Uterine smooth muscle cell (primary cell): ENCODE results near the gene SETDB1. TPM values are rescaled to one million over a fixed set of nuclear protein-coding genes. Genes with fewer than 3 reads are reported as not detected.

Experiments used
- total RNA-seq: library from RNA; depleted of rRNA; stranded (reverse); fragments of >200 nt; gene quantifications from 2 replicates; pipeline ENCODE4 v1.2.3, GENCODE V29; 2014

The SETDB1 gene
- 31.2 and 35.1 TPM in 2 replicates for total RNA-seq

DNA sequence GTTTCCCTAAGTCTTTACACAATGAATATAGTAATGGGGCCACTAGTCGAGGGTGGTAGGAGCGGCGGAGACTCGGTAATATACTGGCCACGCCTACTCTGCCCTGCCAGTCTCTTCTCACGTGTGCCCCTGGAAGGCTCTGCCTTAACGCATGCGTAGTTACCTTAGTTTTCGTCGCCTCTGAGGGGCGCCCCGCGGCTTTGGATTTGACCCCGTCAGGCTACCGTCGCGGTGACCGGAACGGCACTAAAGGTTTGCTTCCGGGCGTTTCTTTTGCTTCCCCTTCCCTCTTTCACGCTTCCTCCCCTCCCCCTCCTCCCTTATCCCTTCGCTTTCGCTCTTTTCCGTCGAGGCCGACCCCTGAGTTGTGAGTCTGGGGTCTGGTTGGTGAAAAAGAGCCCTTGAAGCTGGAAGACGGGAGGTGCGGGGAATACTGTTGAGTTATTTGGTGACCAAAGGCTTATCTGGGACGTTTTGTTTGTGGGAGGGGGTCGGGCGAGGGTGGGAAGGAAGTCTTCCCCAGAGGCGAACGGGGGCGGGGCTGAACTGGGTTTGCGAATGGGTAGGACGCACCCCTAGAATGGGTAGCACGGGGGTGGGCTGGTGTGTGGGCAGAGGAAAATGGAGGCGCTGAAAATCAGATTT lies at the start of gene SETDB1:
SETDB1 (plus strand) TSS at position 267 of the 645 bp plus-strand sequence. CDS start 1,352 bp downstream, outside the sequence.

DNA sequence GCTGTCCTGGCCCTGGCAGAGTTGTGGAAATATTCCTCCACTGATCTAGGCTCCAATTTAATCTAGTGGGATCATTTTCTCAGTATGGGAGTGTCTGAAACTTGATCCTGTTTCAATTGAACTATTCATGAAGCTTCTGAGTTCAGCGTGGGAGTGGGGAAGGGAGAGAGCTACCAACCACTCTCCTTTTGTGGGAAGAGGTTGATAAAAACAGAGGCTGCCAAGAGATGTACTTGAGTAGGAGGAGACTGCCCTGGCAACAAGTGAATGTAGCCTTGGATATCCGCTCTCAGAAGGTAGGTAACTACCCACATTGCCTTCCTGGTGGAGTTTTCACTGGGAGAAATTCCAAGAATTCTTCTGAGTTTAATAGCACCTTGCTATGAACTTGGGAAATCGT lies 39.1 kb upstream of the SETDB1 start, which contains the start of gene CTXND2:
CTXND2 (plus strand) TSS at position 119 of the 400 bp plus-strand sequence. CDS start 25,179 bp downstream, outside the sequence.

DNA sequence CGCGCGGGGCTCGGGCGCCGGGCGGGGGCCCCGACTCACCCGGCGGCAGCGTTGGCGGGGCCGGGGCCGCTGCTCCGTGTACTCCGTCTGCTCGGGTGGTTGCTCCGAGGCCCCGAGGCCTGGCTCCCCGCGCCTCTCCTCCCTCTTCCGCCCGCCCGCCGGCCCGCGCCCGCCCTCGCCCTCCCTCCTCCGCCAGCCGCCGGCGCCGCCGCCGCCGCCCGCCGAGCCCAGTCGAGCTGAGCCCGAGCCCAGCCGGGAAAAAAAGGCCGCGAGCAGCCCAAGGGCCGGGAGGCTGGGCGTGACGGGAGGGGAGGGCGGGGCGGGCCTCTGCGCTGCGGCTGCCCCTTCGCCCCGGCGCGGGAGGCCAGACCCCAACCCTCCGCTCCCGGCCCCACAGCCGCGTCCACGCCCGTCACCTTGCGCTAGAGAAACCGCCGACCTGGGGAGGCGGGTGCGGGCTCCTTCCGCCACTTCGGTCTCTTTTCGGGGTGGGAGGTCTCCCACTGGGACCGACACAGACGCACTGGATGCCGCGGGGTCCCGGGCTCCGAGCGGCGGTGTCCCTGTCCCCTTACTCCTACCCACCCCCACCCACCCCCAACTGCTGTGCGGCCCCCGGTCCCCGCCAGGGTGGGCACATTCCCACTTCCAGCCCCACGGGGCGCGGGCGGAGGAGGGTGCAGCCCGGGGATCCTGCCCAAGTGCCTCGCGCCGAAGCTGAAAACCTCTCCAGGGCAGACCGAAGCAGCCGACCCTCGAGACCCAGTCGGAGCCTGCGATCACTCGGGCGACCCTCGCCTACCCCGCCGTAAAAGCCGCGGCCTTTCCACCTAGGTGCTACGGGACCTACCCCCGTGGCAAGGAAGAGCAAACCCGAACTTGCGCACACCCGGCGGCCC lies 48.7 kb downstream of the SETDB1 start, which contains the start of gene CERS2:
CERS2 (minus strand) TSS at position 256 of the 899 bp plus-strand sequence. CDS start 5,745 bp downstream, outside the sequence.

DNA sequence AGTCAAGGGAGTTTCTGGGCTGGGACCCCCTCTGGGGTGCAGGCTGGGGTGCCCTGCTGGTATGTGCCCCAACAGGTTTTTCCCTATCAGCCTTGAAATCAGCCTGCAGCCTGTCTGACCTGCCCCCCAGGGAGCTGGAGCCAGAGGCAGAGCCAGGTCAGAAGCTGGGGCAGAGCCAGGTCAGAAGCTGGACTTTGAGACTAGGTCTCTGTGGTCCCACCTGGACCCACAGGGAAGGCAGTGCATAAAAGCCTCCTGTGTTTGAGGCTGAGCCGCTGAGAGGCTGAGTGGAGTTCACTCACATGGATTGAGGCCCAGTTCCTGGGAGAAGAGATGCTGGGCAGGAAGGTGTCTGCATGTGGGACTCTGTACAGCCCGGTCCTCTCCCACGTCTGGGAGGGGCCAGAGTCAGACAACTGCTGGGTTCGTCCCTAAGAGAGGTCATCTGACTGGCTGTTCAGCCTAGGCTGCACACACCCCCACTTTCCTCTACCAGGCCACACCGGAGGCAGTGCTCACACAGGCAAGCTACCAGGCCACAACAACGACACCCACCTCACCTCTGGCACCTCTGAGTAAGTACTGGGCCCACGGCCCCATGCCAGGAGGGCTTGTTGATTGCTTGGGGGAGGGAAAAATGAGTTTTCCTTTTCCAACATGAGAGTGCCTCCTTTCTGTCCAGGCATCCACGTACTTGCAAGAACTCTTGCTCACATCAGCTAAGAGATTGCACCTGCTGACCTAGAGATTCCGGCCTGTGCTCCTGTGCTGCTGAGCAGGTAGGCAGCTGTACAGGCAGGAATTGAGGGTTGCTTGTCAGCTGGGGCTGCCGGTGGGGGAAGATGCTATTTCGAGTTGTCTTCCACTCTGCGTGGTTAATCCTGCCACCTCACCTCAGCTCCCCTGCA lies 55.9 kb downstream of the SETDB1 start, which contains the start of gene ANXA9:
ANXA9 (plus strand) TSS at position 488 of the 908 bp plus-strand sequence. CDS start 814 bp downstream, outside the sequence.

DNA sequence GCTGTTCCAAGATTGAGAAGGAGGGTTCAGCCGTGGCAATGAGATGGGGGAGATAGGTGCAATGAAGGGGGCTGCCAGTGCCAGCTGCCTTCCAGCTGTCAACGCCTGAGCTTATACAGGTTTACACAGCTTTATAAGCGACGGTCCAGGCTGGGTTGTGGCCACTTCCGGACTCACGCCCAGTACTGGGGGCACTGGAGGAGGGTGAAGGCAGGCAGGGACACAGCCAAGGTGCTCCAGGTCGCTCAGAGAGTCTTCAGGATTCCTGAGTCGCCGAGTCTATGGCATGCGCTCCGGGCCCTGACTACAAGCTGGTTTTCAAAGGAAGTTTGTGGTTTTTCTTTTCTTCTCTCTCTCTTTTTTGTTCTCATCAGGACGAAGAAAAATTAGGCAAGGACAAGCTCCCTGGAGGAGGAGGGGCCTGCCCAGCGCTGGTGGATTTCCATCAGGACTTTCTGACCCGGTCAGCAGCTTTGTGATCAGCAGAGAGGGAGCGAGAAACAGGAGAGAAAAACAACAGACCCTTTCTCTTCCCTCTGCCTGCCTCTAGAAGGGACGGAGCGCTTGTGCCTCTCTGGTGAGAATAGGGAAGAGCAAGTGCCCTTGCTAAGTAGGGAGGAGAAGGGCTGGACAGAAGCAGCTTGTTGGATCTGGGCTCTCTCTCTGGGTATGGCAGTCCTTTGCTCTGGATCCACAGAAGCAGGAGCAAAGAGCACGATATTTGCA lies 80.3 kb downstream of the SETDB1 start, which contains the start of gene MINDY1:
MINDY1 (minus strand) TSS at position 576 of the 726 bp plus-strand sequence. CDS start 4,285 bp downstream, outside the sequence.

DNA sequence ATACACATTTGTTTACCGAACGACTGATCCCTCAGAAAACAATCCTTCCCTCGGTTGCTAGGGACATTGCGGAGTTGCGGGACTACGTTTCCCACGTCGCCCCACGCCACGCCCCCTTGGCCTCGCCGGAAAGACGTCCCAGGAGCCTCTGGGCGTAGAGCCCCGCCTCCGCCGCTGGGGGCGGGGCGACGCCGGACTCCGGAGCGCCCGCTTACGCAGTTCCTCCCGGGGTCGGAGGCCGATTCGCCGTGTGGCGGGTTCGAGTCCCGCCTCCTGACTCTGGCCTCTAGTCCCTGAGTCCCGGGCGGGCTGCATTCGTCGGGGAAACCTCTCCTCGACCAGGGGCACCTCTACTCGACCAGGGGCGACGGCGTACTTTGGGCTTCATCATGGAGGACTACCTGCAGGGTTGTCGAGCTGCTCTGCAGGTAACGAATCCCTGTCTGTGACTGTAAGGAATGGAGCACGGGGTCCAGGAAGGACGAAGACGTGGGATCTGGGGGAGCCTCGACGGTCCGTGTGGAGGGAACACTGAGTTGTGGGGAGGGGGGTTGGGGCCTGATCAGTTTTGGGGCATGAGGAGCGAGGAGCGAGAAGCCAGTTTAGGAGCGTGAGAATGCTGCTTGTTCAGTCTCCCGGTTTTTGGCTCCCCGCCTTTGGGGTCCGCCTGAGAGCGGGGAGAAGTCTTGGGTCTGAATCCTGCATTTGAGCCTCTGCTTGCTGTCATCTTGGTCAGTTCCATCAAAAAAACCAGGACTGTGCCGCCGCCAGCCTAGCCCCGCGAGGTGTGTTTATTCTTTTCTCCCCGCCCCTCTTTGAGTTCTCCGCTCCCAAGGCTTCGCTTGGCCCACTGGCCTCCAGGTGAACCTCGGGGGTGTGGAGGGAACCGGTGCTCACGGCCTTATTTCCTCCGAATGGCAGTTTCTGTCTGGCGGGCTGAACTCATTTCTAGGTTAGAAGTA lies 82.4 kb downstream of the SETDB1 start, which contains the start of gene PRUNE1:
PRUNE1 (plus strand) TSS at position 206 of the 962 bp plus-strand sequence; CDS start at position 390, 184 bp downstream.

Other genes starting within 250 kb of the SETDB1 start
- 11.1 and 16.0 TPM in 2 replicates for gene GOLPH3L, start 229.2 kb upstream of the SETDB1 start, total RNA-seq
- not detected in 2 replicates for gene HORMAD1, start 205.5 kb upstream of the SETDB1 start, total RNA-seq
- 2.7 and 5.2 TPM in 2 replicates for gene CTSS, start 160.6 kb upstream of the SETDB1 start, total RNA-seq
- 199 and 485 TPM in 2 replicates for gene CTSK, start 118.1 kb upstream of the SETDB1 start, total RNA-seq
- 38.3 and 52.6 TPM in 2 replicates for gene ARNT, start 49.8 kb upstream of the SETDB1 start, total RNA-seq
- gene CTXND2, start 39.2 kb upstream of the SETDB1 start, total RNA-seq = not detected in 2 replicates
- gene CERS2, start 48.5 kb downstream of the SETDB1 start, total RNA-seq = 78.4 and 110 TPM in 2 replicates
- gene ANXA9, start 55.9 kb downstream of the SETDB1 start, total RNA-seq = 1.1 and 1.3 TPM in 2 replicates
- 5.7 and 6.0 TPM in 2 replicates for gene MINDY1, start 80.5 kb downstream of the SETDB1 start, total RNA-seq
- 4.0 and 4.6 TPM in 2 replicates for gene PRUNE1, start 82.1 kb downstream of the SETDB1 start, total RNA-seq
- gene BNIPL, start 110.2 kb downstream of the SETDB1 start, total RNA-seq = 0.11 and 1.00 TPM in 2 replicates
- gene C1orf56, start 121.4 kb downstream of the SETDB1 start, total RNA-seq = 1.4 and 1.7 TPM in 2 replicates
- 41.1 and 44.4 TPM in 2 replicates for gene CDC42SE1, start 133.3 kb downstream of the SETDB1 start, total RNA-seq
- gene MLLT11, start 134.0 kb downstream of the SETDB1 start, total RNA-seq = 5.0 and 6.9 TPM in 2 replicates
- 15.6 and 18.4 TPM in 2 replicates for gene GABPB2, start 144.4 kb downstream of the SETDB1 start, total RNA-seq
- gene SEMA6C, start 220.3 kb downstream of the SETDB1 start, total RNA-seq = 0.66 and 0.75 TPM in 2 replicates
- gene TNFAIP8L2, start 230.3 kb downstream of the SETDB1 start, total RNA-seq = not detected in 2 replicates
- gene LYSMD1, start 239.5 kb downstream of the SETDB1 start, total RNA-seq = 5.6 and 6.7 TPM in 2 replicates
- gene SCNM1, start 239.8 kb downstream of the SETDB1 start, total RNA-seq = 18.4 and 23.9 TPM in 2 replicates
- gene TMOD4, start 249.6 kb downstream of the SETDB1 start, total RNA-seq = 0.22 TPM in 1 of 2 replicates, not detected in the other